BJ (cell line): ENCODE results near the gene ITGAD. TPM values are rescaled to one million over a fixed set of nuclear protein-coding genes. Genes with fewer than 3 reads are reported as not detected.

Experiments used
- CTCF ChIA-PET: fragments of 350-600 bp; formaldehyde crosslinking; extraction: SDS; loops from one replicate; lab custom pipeline; 2021; ENCODE audit warnings: antibody characterized with exemption, inconsistent platforms; lab: Yijun Ruan, JAX
- POLR2A ChIA-PET: fragments of 300-600 bp; sonication (Branson Sonifier 250); formaldehyde crosslinking; extraction: SDS; loops from one replicate; lab custom pipeline; 2021; ENCODE audit warnings: antibody characterized with exemption; lab: Charles Lee
- DNase-seq: peaks from one replicate; pipeline ENCODE4 v3.0.0-alpha.2; 2011; ENCODE audit warnings: low read depth
- H3K27me3 ChIP-seq: 2 replicates; pipeline ENCODE4 v1.6.0; 2011; ENCODE audit warnings: low read length; ENCODE audit not compliant: control insufficient read depth, insufficient read depth
- H3K36me3 ChIP-seq: 2 replicates; pipeline ENCODE4 v1.5.1; 2011; ENCODE audit warnings: low read length; ENCODE audit not compliant: control insufficient read depth, insufficient read depth
- H3K4me3 ChIP-seq: 2 replicates; pipeline ENCODE4 v1.5.1; 2011; ENCODE audit warnings: low read depth, mild to moderate bottlenecking, control low read depth, low read length
- polyA plus RNA-seq: library from polyadenylated mRNA; depleted of rRNA; stranded (reverse); fragments of >200 nt; gene quantifications from 2 replicates; pipeline ENCODE4 v1.2.3, GENCODE V29; 2011
- TF ChIP-seq, protein P1 (sequence below): IDR thresholded peaks from 2 replicates; pipeline ENCODE4 v1.5.1; 2011; ENCODE audit warnings: low read depth, mild to moderate bottlenecking, control low read depth, inconsistent platforms, low read length, moderate library complexity; ENCODE audit not compliant: insufficient read depth

ITGAD gene
- polyA plus RNA-seq, 1 experiment, result not detected

DNA sequence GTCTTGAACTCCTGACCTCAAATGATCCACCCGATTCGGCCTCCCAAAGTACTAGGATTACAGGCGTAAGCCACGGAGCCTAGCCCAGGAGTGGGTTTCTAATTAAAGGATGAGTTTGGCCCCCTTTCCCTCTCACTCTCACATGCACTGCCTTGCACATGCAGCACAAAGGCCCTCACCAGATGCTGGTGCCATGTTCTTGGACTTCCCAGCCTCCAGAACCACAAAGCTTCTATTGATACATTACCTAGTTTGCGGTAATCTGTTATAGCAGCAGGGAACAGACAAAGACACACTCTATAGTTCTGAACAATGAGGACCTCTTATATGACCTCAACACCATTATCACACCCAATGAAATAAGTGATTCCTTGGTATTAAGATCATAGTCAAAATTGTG is 17.9 kb upstream of the ITGAD start:
- TF ChIP-seq, protein P1, sequence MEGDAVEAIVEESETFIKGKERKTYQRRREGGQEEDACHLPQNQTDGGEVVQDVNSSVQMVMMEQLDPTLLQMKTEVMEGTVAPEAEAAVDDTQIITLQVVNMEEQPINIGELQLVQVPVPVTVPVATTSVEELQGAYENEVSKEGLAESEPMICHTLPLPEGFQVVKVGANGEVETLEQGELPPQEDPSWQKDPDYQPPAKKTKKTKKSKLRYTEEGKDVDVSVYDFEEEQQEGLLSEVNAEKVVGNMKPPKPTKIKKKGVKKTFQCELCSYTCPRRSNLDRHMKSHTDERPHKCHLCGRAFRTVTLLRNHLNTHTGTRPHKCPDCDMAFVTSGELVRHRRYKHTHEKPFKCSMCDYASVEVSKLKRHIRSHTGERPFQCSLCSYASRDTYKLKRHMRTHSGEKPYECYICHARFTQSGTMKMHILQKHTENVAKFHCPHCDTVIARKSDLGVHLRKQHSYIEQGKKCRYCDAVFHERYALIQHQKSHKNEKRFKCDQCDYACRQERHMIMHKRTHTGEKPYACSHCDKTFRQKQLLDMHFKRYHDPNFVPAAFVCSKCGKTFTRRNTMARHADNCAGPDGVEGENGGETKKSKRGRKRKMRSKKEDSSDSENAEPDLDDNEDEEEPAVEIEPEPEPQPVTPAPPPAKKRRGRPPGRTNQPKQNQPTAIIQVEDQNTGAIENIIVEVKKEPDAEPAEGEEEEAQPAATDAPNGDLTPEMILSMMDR, result no peak
- CTCF ChIA-PET, result no interaction called here
- Histone ChIP-seq H3K4me3 (no peak overlapping the region), H3K27me3 (no peaks in the 10 kb centered on the region), H3K36me3 (no peaks in the 10 kb centered on the region)
- POLR2A ChIA-PET, result no interaction called here
- no peak for DNase-seq

DNA sequence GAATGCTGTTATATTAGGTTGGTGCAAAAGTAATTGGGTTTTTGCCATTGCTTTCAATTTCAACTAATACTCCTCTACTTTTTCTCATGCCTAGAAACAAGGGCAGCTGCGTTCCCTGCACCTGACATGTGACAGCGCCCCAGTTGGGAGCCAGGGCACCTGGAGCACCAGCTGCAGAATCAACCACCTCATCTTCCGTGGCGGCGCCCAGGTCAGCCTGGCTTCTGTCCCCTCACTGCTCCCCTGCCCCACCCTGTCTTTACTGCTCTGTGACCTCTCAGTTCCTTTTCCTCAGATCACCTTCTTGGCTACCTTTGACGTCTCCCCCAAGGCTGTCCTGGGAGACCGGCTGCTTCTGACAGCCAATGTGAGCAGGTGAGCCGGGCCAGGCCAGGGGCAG is 16.4 kb upstream of the ITGAD start:
- CTCF ChIA-PET, result no interaction called here
- no peak for DNase-seq
- Histone ChIP-seq H3K36me3 (no peaks in the 10 kb centered on the region), H3K27me3 (no peaks in the 10 kb centered on the region), H3K4me3 (no peak overlapping the region)
- POLR2A ChIA-PET, result interaction anchor here (0.7 kb wide), 1 partner anchor 41 kb away, joined by 3 read pairs; no protein-coding TSS in a partner anchor
- TF ChIP-seq, protein P1, result no peak

DNA sequence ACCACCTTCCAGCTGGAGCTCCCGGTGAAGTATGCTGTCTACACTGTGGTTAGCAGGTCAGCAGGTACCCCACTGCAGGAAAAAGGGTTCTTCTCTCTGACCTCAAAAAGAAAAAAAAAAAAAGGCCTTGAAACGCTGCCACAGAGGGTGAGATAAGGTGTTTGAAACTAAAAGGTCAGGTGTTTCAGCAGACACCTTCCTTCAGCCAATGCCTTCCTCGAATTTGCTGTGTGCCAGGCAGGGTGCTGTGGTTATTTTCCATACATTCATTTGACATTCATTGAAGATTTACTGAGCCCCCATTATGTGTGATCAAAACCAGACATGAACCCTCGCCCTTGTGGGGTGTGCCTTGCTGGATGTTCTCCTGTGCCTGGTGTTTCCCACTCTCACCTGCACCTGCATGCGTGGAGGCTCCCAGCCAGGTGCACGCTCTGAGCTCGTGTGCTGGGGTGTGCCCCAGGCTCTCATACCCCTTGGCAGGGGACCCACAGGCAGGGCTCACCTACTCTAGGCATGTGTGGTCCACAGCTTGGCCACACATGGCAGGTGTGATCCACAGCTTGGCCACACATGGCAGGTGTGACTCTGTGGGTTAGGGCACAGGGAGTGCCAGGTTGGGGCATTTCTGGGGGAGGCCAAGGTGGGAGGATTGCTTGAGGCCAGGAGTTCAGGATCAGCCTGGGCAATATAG is 15.8 kb upstream of the ITGAD start:
- CTCF ChIA-PET, result no interaction called here
- no peaks in the 10 kb centered on the region for H3K27me3 ChIP-seq
- TF ChIP-seq, protein P1, result no peak
- no peak for DNase-seq
- H3K36me3 ChIP-seq, result no peaks in the 10 kb centered on the region
- H3K4me3 ChIP-seq, result no peak overlapping the region
- POLR2A ChIA-PET, result no interaction called here

DNA sequence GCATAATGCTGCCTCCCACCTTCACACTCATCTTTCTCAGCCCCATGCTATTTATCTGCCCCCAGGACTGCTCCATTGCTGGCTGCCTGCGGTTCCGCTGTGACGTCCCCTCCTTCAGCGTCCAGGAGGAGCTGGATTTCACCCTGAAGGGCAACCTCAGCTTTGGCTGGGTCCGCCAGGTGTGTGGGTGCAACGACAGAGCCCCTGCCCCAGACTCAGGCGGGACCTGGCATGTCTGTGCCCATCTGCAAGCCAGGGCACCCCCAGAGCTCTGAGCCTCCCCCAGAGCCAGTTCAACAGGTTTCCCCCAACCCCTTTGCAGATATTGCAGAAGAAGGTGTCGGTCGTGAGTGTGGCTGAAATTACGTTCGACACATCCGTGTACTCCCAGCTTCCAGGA is 12.9 kb upstream of the ITGAD start:
- no peak overlapping the region for H3K4me3 ChIP-seq
- TF ChIP-seq, protein P1, result no peak
- ChIA-PET POLR2A (no interaction called here), CTCF (no interaction called here)
- no peaks in the 10 kb centered on the region; the same call in 1 of the 2 replicates for H3K27me3 ChIP-seq
- DNase-seq, result no peak
- H3K36me3 ChIP-seq, result no peaks in the 10 kb centered on the region

- CTCF ChIA-PET, result interaction anchor here (0.6 to 2.0 kb wide), 13 partner anchors 9 to 418 kb away, joined by 3 to 9 read pairs (median 4); partner anchors contain the start of gene ZNF843
- H3K4me3 ChIP-seq, result no peak overlapping the region
- TF ChIP-seq, protein P1, result peak; percentile 83
- no peak for DNase-seq
- H3K27me3 ChIP-seq, result no peaks in the 10 kb centered on the region; the same call in 1 of the 2 replicates
- H3K36me3 ChIP-seq, result no peaks in the 10 kb centered on the region
- POLR2A ChIA-PET, result no interaction called here
Observed at GRCh38 chr16:31382485-31383161, 10.5 kb upstream of the ITGAD start.
